Astrocyte of the spinal cord (primary cell): ENCODE results near the gene WWP2.
"Not testable (repeated sequence)": the region's sequence is repeated elsewhere in the genome, so short reads cannot be mapped to it uniquely, and the experiment has no call there.

Experiments
- DNase-seq: peaks from one replicate; pipeline ENCODE4 v3.0.0; 2011; ENCODE audit warnings: low read depth, low spot score
- H3K4me3 ChIP-seq: 2 replicates; pipeline ENCODE4 v1.5.1; 2011; ENCODE audit warnings: low read depth, mild to moderate bottlenecking, low read length, moderate library complexity
- CTCF ChIP-seq: IDR thresholded peaks from 2 replicates; pipeline ENCODE4 v1.5.1; 2012; ENCODE audit warnings: low read depth, mild to moderate bottlenecking, low read length, inconsistent platforms
- in situ Hi-C: cut with HindIII; loops from 2 replicates; pipeline ENCODE4 v1.10.0; 2017; ENCODE audit warnings: low sequenced_read_pairs

Gene WWP2

GRCh38 chr16:69747115-69747514 is 15.0 kb upstream of the WWP2 start:
- TF ChIP-seq CTCF, result no peak
- in situ Hi-C loops, result no loop called here
- no peak overlapping the region for H3K4me3 ChIP-seq
- no peak for DNase-seq

GRCh38 chr16:69748694-69749345 is 13.3 kb upstream of the WWP2 start:
- in situ Hi-C loops, result no loop called here
- no peak for DNase-seq
- TF ChIP-seq CTCF, result no peak
- no peak overlapping the region for H3K4me3 ChIP-seq

- in situ Hi-C loops, result no loop called here
Observed at GRCh38 chr16:69754143-69754468, 8.0 kb upstream of the WWP2 start.

GRCh38 chr16:69754469-69755310 is 7.4 kb upstream of the WWP2 start, which contains the start of gene NOB1:
TSS of gene NOB1 (minus strand) at chr16:69754926. CDS start at chr16:69754910, 16 bp downstream.
- peak; percentile 97 for DNase-seq
- peak within 1 kb of the TSS; percentile 94 for H3K4me3 ChIP-seq
- in situ Hi-C loops, result no loop called here
- TF ChIP-seq CTCF, result peak; percentile 99

More at GRCh38 chr16:69754143-69754468, 8.0 kb upstream of the WWP2 start:
- TF ChIP-seq CTCF, result no peak
- peak overlapping the region; percentile 94 for H3K4me3 ChIP-seq
- DNase-seq, result no peak

- in situ Hi-C loops, result no loop called here
- TF ChIP-seq CTCF, result no peak
- no peak overlapping the region for H3K4me3 ChIP-seq
- DNase-seq, result no peak
Observed at GRCh38 chr16:69756705-69757104, 5.4 kb upstream of the WWP2 start.

- in situ Hi-C loops, DNase-seq, H3K4me3 ChIP-seq: not testable (repeated sequence)
Observed at GRCh38 chr16:69757375-69757774, 4.8 kb upstream of the WWP2 start.

- TF ChIP-seq CTCF, result no peak
- H3K4me3 ChIP-seq, result peak overlapping the region; percentile 94
- in situ Hi-C loops, result no loop called here
- DNase-seq, result peak; percentile 42
Observed at GRCh38 chr16:69762814-69763598, 874 bp downstream of the WWP2 start.
